Activated CD4-positive, alpha-beta T cell treated with anti-CD3 and anti-CD28 coated beads for 36 hours (primary cell): ENCODE measurements around the gene L3HYPDH. TPM values are rescaled to one million over a fixed set of nuclear protein-coding genes. Genes with fewer than 3 reads are reported as not detected.

Experiments
- ATAC-seq: fragments of 200-7000 bp; cut with Tn5 transposase; one replicate; pipeline ENCODE4 v1.10.0; 2021; ENCODE audit warnings: mild to moderate bottlenecking, moderate library complexity
- CTCF ChIA-PET: fragments of 350-600 bp; sonication (Branson Sonifier 250); formaldehyde crosslinking; loops from one replicate; lab custom pipeline; 2021; ENCODE audit warnings: antibody characterized with exemption; lab: Charles Lee
- POLR2A ChIA-PET: fragments of 350-600 bp; sonication (Branson Sonifier 250); formaldehyde crosslinking; loops from one replicate; lab custom pipeline; 2021; ENCODE audit warnings: antibody characterized with exemption, inconsistent platforms; lab: Charles Lee
- DNase-seq: peaks from one replicate; pipeline ENCODE4 v3.0.0-alpha.2; 2020
- H3K27ac Mint-ChIP-seq: one replicate; pipeline ENCODE4 v1.8.0; 2021; ENCODE audit warnings: mixed read lengths
- H3K27me3 Mint-ChIP-seq: one replicate; pipeline ENCODE4 v1.8.0; 2021; ENCODE audit warnings: mixed read lengths
- H3K36me3 Mint-ChIP-seq: one replicate; pipeline ENCODE4 v1.8.0; 2021; ENCODE audit warnings: low read depth, mixed read lengths
- H3K4me1 Mint-ChIP-seq: one replicate; pipeline ENCODE4 v1.8.0; 2021; ENCODE audit warnings: mixed read lengths
- H3K4me3 Mint-ChIP-seq: one replicate; pipeline ENCODE4 v1.8.0; 2021; ENCODE audit warnings: mild to moderate bottlenecking, moderate library complexity, mixed read lengths
- H3K9me3 Mint-ChIP-seq: one replicate; pipeline ENCODE4 v1.8.0; 2021; ENCODE audit warnings: low read depth, mixed read lengths
- intact Hi-C, 2 experiments: fragments of 100-400 bp; cut with DNase I in 1 of 2; cut with micrococcal nuclease in 1 of 2; formaldehyde crosslinking; loops; one replicate each; pipeline versions ENCODE4 v1.14.2 to v1.15.1; 2022 to 2024; cut with DNase I, micrococcal nuclease
- total RNA-seq, 2 experiments: library from RNA; stranded (reverse); gene quantifications; one replicate each; pipeline ENCODE4 v1.2.3, GENCODE V29; 2021

Gene L3HYPDH
- total RNA-seq, 2 experiments from 2014 or later, result 9.3 to 11.8 TPM

DNA sequence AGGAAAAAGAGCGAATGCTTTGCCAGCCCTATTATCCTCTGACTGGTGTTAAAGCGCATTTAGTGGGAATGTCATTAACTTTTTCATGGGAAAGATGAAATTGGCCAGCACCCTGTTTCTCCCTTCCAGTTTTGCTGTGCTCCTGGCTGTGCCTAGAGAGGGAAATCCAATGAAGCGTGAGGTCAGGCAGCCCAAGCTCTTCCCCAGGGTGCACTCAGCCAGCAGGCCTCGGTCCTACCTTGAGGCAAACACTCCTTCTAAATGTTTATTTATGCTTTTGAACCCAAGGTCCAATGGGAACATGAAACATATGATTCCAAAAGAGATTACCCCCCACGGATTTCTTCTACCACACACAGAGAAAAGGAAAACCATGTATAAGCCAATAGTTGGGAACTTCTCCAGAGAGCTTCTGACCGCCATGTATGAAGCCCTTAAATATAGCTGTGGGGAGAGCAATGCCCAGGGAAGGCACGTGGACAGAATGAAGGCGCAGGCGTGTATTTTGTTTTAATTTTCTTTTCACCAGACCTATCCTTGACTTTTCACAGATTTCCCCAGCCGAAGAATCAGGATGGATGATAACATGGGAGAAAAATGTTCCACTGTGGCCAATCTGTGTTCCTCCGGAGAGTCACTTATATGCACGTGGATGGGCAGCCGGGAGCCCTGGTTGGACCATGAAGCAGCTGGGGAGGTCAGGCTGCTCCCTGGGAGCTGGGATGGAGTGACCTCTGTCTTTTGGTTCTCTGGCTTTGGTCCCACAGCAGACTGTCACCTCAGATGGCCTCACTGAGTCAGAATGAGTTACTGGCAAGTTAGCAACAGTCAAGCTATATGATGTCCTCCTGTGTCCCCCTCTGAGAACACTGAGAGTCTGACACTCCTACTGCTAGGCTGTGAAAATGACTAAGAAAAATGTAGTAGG lies 56.3 kb downstream of the L3HYPDH start:
- Mint-ChIP-seq H3K4me1 (peaks cover 6% of the 10 kb centered on the region), H3K27ac (no peak overlapping the region), H3K27me3 (peaks cover 3% of the 10 kb centered on the region), H3K9me3 (no peaks in the 10 kb centered on the region), H3K4me3 (no peak overlapping the region), H3K36me3 (no peaks in the 10 kb centered on the region)
- POLR2A ChIA-PET, result no interaction called here
- CTCF ChIA-PET, result interaction anchor here (1.0 kb wide), 1 partner anchor 16 kb away, joined by 4 read pairs; no protein-coding TSS in a partner anchor
- intact Hi-C loops, result no loop called here
- DNase-seq (peak; percentile 6), ATAC-seq (peak; percentile 73)

DNA sequence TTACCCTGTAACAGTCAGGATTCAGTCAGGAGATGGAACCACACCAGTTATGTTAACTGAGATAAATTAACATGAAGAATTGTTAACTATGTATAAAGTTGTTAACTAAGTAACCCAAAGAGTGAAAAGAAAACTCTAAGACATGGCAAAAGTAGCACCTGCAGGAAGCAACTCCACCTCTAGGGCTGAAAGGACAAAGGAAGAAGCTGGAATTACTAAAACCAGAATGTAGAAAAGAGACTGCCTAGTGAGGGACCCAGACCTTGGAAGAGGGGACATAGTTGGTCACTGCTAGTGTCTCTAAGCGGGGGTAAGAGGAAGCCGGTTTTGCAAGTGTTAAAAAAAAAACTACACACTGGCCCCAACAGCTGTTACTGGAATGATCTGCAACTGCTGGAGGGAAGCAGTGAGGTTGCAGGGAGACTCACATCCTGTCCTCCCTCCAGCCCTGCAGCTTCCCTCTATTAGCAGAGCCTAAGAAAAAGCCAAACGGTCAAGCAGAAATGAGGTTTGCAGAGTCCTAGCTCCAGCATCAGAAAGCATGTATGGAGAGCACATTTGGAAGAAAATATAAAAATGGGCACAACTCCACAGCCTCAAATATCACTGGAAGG lies 58.8 kb downstream of the L3HYPDH start:
- ATAC-seq (no peak), DNase-seq (no peak)
- Mint-ChIP-seq H3K27me3 (peaks cover 3% of the 10 kb centered on the region), H3K4me3 (no peak overlapping the region), H3K27ac (no peak overlapping the region), H3K36me3 (no peaks in the 10 kb centered on the region), H3K4me1 (peaks cover 6% of the 10 kb centered on the region), H3K9me3 (no peaks in the 10 kb centered on the region)
- ChIA-PET CTCF (no interaction called here), POLR2A (no interaction called here)
- intact Hi-C loops, result no loop called here

- intact Hi-C loops, result no loop called here
- H3K9me3 Mint-ChIP-seq, result no peaks in the 10 kb centered on the region
- POLR2A ChIA-PET, result no interaction called here
- H3K36me3 Mint-ChIP-seq, result no peaks in the 10 kb centered on the region
- DNase-seq, result no peak
- ATAC-seq, result no peak
- H3K27ac Mint-ChIP-seq, result no peak overlapping the region
- peaks cover 3% of the 10 kb centered on the region for H3K27me3 Mint-ChIP-seq
- CTCF ChIA-PET, result no interaction called here
- H3K4me1 Mint-ChIP-seq, result peaks cover 6% of the 10 kb centered on the region
- H3K4me3 Mint-ChIP-seq, result no peak overlapping the region
These were observed 59.7 kb downstream of the L3HYPDH start for GRCh38 chr14:59424341-59425071.

Other genes starting within 250 kb of the L3HYPDH start
- gene GPR135, start 19.0 kb downstream of the L3HYPDH start, total RNA-seq, result 1 to 10 TPM in 1 of 2 experiments, under 1 TPM in 1; 0.98 to 1.1 TPM
- 10 to 100 TPM; 18.0 to 20.2 TPM for gene JKAMP, start 109 bp upstream of the L3HYPDH start, total RNA-seq
- gene CCDC175, start 92.4 kb upstream of the L3HYPDH start, total RNA-seq, result not detected